Neutrophil (primary cell): ENCODE results near the gene UCK1.

ENCODE experiments used
- H3K27ac ChIP-seq: fragments of 200-600 bp; sonication (generic); 2 replicates; pipeline ENCODE4 v1.5.1; 2016; ENCODE audit warnings: mild to moderate bottlenecking, moderate library complexity
- H3K27me3 ChIP-seq: fragments of 200-600 bp; sonication (generic); 2 replicates; pipeline ENCODE4 v1.6.0; 2016; ENCODE audit warnings: mild to moderate bottlenecking
- H3K36me3 ChIP-seq: fragments of 200-600 bp; sonication (generic); 2 replicates; pipeline ENCODE4 v1.5.1; 2017
- H3K4me1 ChIP-seq, 2 experiments: fragments of 200-600 bp in 1 of 2; sonication (generic) in 1 of 2; 1 replicate in 1 of 2; 2 replicates in 1 of 2; pipeline versions ENCODE4 v1.5.1 to v1.6.1; 2013 to 2016; ENCODE audit warnings: low read depth in 1 of 2, low read length in 1 of 2, mild to moderate bottlenecking in 1 of 2, moderate library complexity in 1 of 2; ENCODE audit not compliant: control insufficient read depth in 1 of 2, insufficient read depth in 1 of 2
- H3K4me3 ChIP-seq, 2 experiments: fragments of 200-600 bp in 1 of 2; sonication (generic) in 1 of 2; 1 replicate in 1 of 2; 2 replicates in 1 of 2; pipeline ENCODE4 v1.5.1; 2013 to 2016; ENCODE audit warnings: low read depth in 1 of 2, low read length in 1 of 2, mild to moderate bottlenecking in 1 of 2, moderate library complexity in 1 of 2
- H3K9me3 ChIP-seq: fragments of 200-600 bp; sonication (generic); 2 replicates; pipeline ENCODE4 v1.5.1; 2016
- TF ChIP-seq, protein P1 (sequence below): fragments of 200-600 bp; sonication (generic); IDR thresholded peaks from 2 replicates; pipeline ENCODE4 v1.5.1; 2016; ENCODE audit warnings: antibody characterized with exemption

Gene UCK1

DNA sequence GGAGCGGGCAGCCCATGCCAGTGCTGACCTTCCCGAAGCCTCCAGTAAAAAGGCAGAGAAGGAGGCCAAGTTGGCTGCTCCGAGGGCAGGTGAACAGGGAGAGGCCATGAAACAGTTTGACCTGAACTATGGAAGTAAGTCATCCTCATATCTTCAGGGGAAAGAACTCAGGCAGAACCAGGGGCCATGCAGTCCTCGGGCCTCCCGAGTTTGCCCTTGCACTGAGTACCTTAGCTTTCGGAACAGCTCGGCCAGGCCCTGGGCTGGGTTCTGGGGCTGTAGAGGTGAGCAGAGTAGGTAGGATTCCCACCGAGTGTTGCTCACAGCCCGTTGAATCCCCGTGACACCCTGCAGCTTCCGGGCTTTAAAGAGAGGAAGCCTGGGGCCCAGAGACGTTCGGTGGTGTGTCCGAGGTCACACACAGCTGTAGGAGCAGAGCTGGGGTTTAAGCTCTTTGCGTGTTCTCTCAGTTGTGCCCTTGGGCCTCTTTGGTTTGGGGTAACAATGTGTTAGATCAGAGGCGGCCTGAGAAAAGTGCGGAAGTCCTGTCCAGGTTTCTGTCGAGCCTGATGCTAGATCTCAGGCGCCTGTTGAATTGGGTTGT lies 53.1 kb downstream of the UCK1 start:
- H3K27me3 ChIP-seq, result no peaks in the 10 kb centered on the region

DNA sequence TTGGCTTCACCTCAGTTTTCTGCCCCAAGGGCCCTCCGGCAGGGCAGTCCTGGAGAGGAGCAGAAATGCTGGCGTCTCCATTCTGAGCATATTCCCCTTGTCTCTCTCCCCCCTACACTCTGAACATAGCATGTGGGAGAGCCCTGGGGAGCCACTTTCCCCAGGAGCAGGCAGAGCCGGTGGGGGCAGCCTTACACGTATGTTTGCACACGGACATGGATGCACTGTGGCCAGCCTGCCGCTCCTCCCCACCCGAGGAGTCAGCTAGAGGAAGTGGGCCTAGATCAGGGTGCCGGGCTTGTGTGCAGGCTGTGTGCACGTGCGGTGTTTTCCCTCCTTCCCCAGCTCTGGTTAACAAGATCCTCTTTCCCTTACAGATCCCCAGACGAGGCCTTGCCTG lies 53.7 kb downstream of the UCK1 start:
- Histone ChIP-seq H3K36me3 (peaks cover 96% of the 10 kb centered on the region), H3K27ac (no peak overlapping the region), H3K4me1 (no peaks in the 10 kb centered on the region), H3K4me3 (no peak overlapping the region), H3K9me3 (no peaks in the 10 kb centered on the region), H3K27me3 (no peaks in the 10 kb centered on the region)
- TF ChIP-seq, protein P1, sequence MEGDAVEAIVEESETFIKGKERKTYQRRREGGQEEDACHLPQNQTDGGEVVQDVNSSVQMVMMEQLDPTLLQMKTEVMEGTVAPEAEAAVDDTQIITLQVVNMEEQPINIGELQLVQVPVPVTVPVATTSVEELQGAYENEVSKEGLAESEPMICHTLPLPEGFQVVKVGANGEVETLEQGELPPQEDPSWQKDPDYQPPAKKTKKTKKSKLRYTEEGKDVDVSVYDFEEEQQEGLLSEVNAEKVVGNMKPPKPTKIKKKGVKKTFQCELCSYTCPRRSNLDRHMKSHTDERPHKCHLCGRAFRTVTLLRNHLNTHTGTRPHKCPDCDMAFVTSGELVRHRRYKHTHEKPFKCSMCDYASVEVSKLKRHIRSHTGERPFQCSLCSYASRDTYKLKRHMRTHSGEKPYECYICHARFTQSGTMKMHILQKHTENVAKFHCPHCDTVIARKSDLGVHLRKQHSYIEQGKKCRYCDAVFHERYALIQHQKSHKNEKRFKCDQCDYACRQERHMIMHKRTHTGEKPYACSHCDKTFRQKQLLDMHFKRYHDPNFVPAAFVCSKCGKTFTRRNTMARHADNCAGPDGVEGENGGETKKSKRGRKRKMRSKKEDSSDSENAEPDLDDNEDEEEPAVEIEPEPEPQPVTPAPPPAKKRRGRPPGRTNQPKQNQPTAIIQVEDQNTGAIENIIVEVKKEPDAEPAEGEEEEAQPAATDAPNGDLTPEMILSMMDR, result no peak

More for the DNA sequence above, 53.1 kb downstream of the UCK1 start:
- no peak overlapping the region for H3K4me3 ChIP-seq
- H3K4me1 ChIP-seq, result no peaks in the 10 kb centered on the region
- no peak overlapping the region for H3K27ac ChIP-seq
- TF ChIP-seq, protein P1, result no peak
- H3K9me3 ChIP-seq, result no peaks in the 10 kb centered on the region
- peaks cover 96% of the 10 kb centered on the region for H3K36me3 ChIP-seq

DNA sequence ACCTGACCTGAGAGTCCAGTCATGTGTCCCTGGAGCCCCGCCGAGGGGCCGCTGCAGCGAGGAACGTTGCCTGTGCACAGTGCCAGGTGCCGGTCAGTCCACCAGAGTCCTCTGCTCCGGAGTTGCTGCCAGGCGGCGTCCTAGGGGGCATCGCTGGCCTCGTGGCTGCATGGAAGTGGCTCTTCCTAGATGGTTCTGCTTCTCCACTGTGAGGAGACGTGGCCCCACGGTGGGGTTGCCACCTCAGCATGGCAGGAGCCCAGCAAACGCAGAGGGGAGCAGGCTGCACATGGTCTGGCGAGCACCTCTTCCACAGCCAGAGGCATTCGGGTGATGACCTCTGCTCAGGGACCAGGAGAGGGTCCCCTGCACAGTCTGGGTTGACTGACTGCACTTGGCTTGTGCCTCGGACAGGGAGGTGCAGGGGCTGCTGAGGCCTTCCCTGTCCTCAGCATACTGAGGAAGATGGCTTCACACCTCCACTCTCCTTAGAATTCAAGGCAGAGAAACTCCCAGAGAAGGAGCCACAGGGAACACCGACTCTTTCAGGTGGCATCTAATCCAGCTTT lies 54.2 kb downstream of the UCK1 start:
- Histone ChIP-seq H3K4me3 (no peak overlapping the region), H3K27me3 (no peaks in the 10 kb centered on the region), H3K4me1 (no peaks in the 10 kb centered on the region), H3K27ac (no peak overlapping the region), H3K36me3 (peaks cover 91% of the 10 kb centered on the region), H3K9me3 (no peaks in the 10 kb centered on the region)
- TF ChIP-seq, protein P1, result no peak

DNA sequence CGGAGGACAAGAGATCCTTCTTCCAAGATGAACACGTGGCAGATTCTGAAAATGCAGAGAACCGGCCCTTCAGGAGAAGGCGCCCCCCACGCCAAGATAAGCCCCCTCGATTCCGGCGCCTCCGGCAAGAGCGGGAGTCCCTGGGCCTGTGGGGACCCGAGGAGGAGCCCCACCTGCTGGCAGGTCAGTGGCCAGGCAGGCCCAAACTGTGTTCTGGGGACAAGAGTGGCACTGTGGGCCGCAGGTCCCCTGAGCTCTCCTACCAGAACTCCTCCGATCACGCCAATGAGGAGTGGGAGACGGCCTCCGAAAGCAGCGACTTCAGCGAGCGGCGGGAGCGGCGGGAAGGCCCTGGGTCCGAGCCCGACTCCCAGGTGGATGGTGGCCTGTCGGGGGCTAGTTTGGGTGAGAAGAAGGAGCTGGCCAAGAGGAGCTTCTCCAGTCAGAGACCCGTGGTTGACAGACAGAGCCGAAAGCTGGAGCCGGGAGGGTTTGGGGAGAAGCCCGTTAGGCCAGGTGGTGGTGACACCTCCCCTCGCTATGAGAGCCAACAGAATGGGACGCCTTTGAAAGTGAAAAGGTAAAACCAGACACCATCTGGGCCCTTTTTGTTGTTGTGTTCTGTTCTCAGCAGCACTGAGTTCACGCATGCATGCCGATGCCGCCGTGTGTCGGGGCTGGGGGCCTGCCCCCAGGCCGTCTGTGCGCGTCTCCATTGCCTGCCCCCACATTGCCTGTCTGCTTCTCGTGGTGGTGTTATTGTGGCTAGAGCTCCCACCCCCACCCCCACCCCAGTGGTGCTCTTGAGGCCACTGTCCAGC lies 54.9 kb downstream of the UCK1 start:
- H3K9me3 ChIP-seq, result no peaks in the 10 kb centered on the region
- no peaks in the 10 kb centered on the region for H3K4me1 ChIP-seq
- TF ChIP-seq, protein P1, result no peak
- no peaks in the 10 kb centered on the region for H3K27me3 ChIP-seq
- H3K4me3 ChIP-seq, result no peak overlapping the region
- no peak overlapping the region for H3K27ac ChIP-seq
- H3K36me3 ChIP-seq, result peaks cover 91% of the 10 kb centered on the region

DNA sequence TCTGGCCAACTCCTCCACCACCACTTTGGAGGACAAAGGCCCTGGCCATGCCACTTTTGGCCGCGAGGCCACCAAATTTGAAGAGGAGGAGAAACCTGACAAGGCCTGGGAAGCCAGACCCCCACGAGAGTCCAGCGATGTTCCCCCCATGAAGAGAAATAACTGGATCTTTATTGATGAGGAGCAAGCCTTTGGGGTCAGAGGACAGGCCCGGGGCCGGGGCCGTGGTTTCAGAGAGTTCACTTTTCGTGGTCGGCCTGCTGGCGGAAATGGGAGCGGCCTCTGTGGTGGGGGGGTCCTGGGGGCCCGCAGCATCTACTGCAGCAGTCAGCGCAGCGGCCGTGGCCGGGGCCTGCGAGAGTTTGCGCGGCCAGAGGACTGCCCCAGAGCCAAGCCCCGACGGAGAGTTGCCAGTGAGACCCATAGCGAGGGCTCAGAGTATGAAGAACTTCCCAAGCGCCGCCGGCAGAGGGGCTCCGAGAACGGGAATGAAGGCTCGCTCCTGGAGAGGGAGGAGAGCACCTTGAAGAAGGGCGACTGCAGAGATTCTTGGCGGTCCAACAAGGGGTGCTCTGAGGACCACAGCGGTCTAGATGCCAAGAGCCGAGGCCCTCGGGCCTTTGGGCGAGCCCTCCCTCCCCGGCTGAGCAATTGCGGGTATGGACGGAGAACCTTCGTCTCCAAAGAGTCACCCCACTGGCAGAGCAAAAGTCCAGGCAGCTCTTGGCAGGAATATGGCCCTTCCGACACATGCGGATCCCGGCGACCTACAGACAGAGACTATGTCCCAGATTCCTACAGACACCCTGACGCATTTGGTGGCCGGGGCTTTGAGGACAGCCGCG lies 55.7 kb downstream of the UCK1 start:
- TF ChIP-seq, protein P1, result no peak
- Histone ChIP-seq H3K36me3 (peaks cover 94% of the 10 kb centered on the region), H3K9me3 (no peaks in the 10 kb centered on the region), H3K27me3 (no peaks in the 10 kb centered on the region), H3K27ac (no peak overlapping the region), H3K4me1 (no peaks in the 10 kb centered on the region), H3K4me3 (no peak overlapping the region)
